K562 (cell line): Measurements from ENCODE around the gene CLSTN1. TPM values are rescaled to one million over a fixed set of nuclear protein-coding genes. Genes with fewer than 3 reads are reported as not detected.

Experiments used
- ATAC-seq: fragments of 200-7000 bp; cut with Tn5 transposase; 3 replicates; pipeline ENCODE4 v1.9.1; 2020; ENCODE audit warnings: moderate library complexity
- BruUV-seq: library from RNA; stranded (reverse); fragments of 400-500 nt; replicated peaks from 2 replicates; lab custom pipeline; 2021; lab: Mats Ljungman, UMichigan
- CTCF ChIA-PET: fragments of 300-600 bp; formaldehyde crosslinking; extraction: SDS; loops from one replicate; lab custom pipeline; 2021; ENCODE audit warnings: low intra/inter-chr PET ratio; lab: Yijun Ruan, JAX
- POLR2A ChIA-PET: fragments of 300-600, 350-650 bp; sonication (Branson Sonifier 250); formaldehyde crosslinking; extraction: SDS; loops from one replicate; lab custom pipeline; 2021; ENCODE audit warnings: antibody characterized with exemption, inconsistent platforms; lab: Yijun Ruan, JAX
- DNase-seq, 4 experiments: peaks; one replicate each; pipeline versions ENCODE4 v3.0.0 to v3.0.0-alpha.2; 2011 to 2018; ENCODE audit warnings: low spot score in 3 of 4, mixed read lengths in 3 of 4; ENCODE audit errors: extremely low read depth in 1 of 4
- FAIRE-seq: peaks from 2 replicates; lab custom pipeline; 2011; peaks lifted over from hg19 to GRCh38; lab: Jason Lieb, UNC
- H2AFZ ChIP-seq: 2 replicates; pipeline ENCODE4 v1.6.0; 2011; ENCODE audit warnings: low read depth, low read length, control low read depth, inconsistent platforms
- H3K27ac ChIP-seq: fragments of 200-600 bp; 3 replicates; pipeline ENCODE4 v1.8.0; 2011; ENCODE audit warnings: low read depth, mild to moderate bottlenecking, control low read depth, inconsistent platforms, low read length, moderate library complexity, mixed read lengths; ENCODE audit errors: extremely low read depth
- H3K27me3 ChIP-seq, 2 experiments: fragments of 300-600 bp in 1 of 2; 2 replicates in 1 of 2; 3 replicates in 1 of 2; pipeline versions ENCODE4 v1.6.0 to v1.8.0; 2011; ENCODE audit warnings: inconsistent platforms in 2 of 2, low read length in 2 of 2, mild to moderate bottlenecking in 1 of 2, mixed read lengths in 1 of 2, moderate library complexity in 1 of 2; ENCODE audit not compliant: control insufficient read depth in 2 of 2, insufficient read depth in 2 of 2
- H3K36me3 ChIP-seq: fragments of 300-600 bp; 3 replicates; pipeline ENCODE4 v1.8.0; 2011; ENCODE audit warnings: mild to moderate bottlenecking, low read length, inconsistent platforms; ENCODE audit not compliant: control insufficient read depth, insufficient read depth
- H3K4me1 ChIP-seq, 2 experiments: fragments of 200-600 bp in 1 of 2; replicated peaks in 1 of 2; 2 replicates in 1 of 2; 3 replicates in 1 of 2; pipeline versions ENCODE4 v1.5.1 to v1.8.0; 2011; ENCODE audit warnings: inconsistent platforms in 2 of 2, low read length in 2 of 2, mild to moderate bottlenecking in 1 of 2, mixed read lengths in 1 of 2, moderate library complexity in 1 of 2; ENCODE audit not compliant: control insufficient read depth in 2 of 2, insufficient read depth in 2 of 2
- H3K4me2 ChIP-seq: 2 replicates; pipeline ENCODE4 v1.6.1; 2011; ENCODE audit warnings: low read length, control low read depth, inconsistent platforms, mixed read lengths; ENCODE audit not compliant: insufficient read depth
- H3K4me3 ChIP-seq: fragments of 200-600 bp; sonication (generic), shearing (Covaris generic); 2 replicates; pipeline ENCODE4 v1.5.1; 2016; ENCODE audit warnings: control low read depth, inconsistent platforms
- H3K79me2 ChIP-seq: fragments of 200-600 bp; 3 replicates; pipeline ENCODE4 v1.8.0; 2011; ENCODE audit warnings: low read length, inconsistent platforms; ENCODE audit not compliant: control insufficient read depth, insufficient read depth
- H3K9ac ChIP-seq, 2 experiments: 2 replicates each; pipeline versions ENCODE4 v1.6.0 to v1.6.1; 2011; ENCODE audit warnings: low read depth in 2 of 2, low read length in 2 of 2, control low read depth in 1 of 2, inconsistent platforms in 1 of 2, mild to moderate bottlenecking in 1 of 2, mixed read lengths in 1 of 2; ENCODE audit not compliant: insufficient read depth in 1 of 2
- H3K9me1 ChIP-seq: one replicate; pipeline ENCODE4 v1.6.0; 2011; ENCODE audit warnings: inconsistent platforms, mild to moderate bottlenecking, low read length, moderate library complexity; ENCODE audit not compliant: control insufficient read depth, insufficient read depth
- H3K9me3 ChIP-seq: replicated peaks from 2 replicates; pipeline ENCODE4 v1.5.1; 2011; ENCODE audit warnings: low read depth, low read length, inconsistent platforms; ENCODE audit not compliant: control insufficient read depth, insufficient read depth
- H4K20me1 ChIP-seq: replicated peaks from 2 replicates; pipeline ENCODE4 v1.6.1; 2011; ENCODE audit warnings: low read length, inconsistent platforms, mixed read lengths; ENCODE audit not compliant: control insufficient read depth, insufficient read depth
- CBX3 ChIP-seq, 2 experiments: IDR thresholded peaks; 1 replicate in 1 of 2; 2 replicates in 1 of 2; pipeline ENCODE4 v1.6.1; 2012; ENCODE audit warnings: inconsistent platforms in 2 of 2, low read length in 2 of 2, borderline replicate concordance in 1 of 2, control low read depth in 1 of 2
- CHAMP1 ChIP-seq: fragments of 450-650 bp; IDR thresholded peaks from 2 replicates; pipeline ENCODE4 v1.6.1; 2016; ENCODE audit warnings: mild to moderate bottlenecking
- DIDO1 ChIP-seq: fragments of 450-650 bp; IDR thresholded peaks from 2 replicates; pipeline ENCODE4 v1.6.1; 2016; ENCODE audit warnings: low read depth, missing biosample characterization, missing genetic modification characterization
- ESRRA ChIP-seq: fragments of 450-650 bp; IDR thresholded peaks from 2 replicates; pipeline ENCODE4 v1.6.1; 2014; ENCODE audit warnings: low read depth, mild to moderate bottlenecking, moderate library complexity, borderline replicate concordance
- KAT2B ChIP-seq: IDR thresholded peaks from one replicate; pipeline ENCODE4 v1.6.1; 2012; ENCODE audit warnings: low read depth, mild to moderate bottlenecking, control low read depth, inconsistent platforms, low read length, moderate library complexity
- NONO ChIP-seq, 2 experiments: fragments of 200-400 bp in 1 of 2; fragments of 450-650 bp in 1 of 2; formaldehyde crosslinking in 1 of 2; IDR thresholded peaks; 2 replicates each; pipeline ENCODE4 v1.6.1; 2017; ENCODE audit warnings: low read depth in 2 of 2, mild to moderate bottlenecking in 2 of 2, moderate library complexity in 2 of 2, low read length in 1 of 2
- PKNOX1 ChIP-seq: fragments of 450-650 bp; IDR thresholded peaks from 2 replicates; pipeline ENCODE4 v1.6.1; 2016
- RB1 ChIP-seq: fragments of 450-650 bp; IDR thresholded peaks from 2 replicates; pipeline ENCODE4 v1.6.1; 2017; ENCODE audit warnings: low read depth, mild to moderate bottlenecking
- RNF2 ChIP-seq: sonication (generic); IDR thresholded peaks from 2 replicates; pipeline ENCODE4 v1.6.1; 2016
- TBL1XR1 ChIP-seq, 2 experiments: IDR thresholded peaks; 2 replicates each; pipeline ENCODE4 v1.6.1; 2012; ENCODE audit warnings: improper control_type of control experiment in 2 of 2, low read length in 2 of 2, mild to moderate bottlenecking in 1 of 2
- TCF15 ChIP-seq: fragments of 250-450 bp; sonication (Bioruptor Pico); IDR thresholded peaks from 2 replicates; pipeline ENCODE4 v1.8.0; 2022; ENCODE audit warnings: moderate library complexity, mild to moderate bottlenecking, inconsistent platforms
- TOE1 ChIP-seq, 2 experiments: fragments of 450-650 bp in 1 of 2; sonication (generic) in 1 of 2; formaldehyde crosslinking in 1 of 2; IDR thresholded peaks; 2 replicates each; pipeline versions ENCODE4 v1.7.1 to v1.8.0; 2016 to 2022; ENCODE audit warnings: borderline replicate concordance in 2 of 2, mild to moderate bottlenecking in 2 of 2, antibody characterized with exemption in 1 of 2, inconsistent platforms in 1 of 2, low read depth in 1 of 2, missing genetic modification reagents in 1 of 2, moderate library complexity in 1 of 2
- TRIM25 ChIP-seq: fragments of 450-650 bp; IDR thresholded peaks from 2 replicates; pipeline ENCODE4 v1.7.0; 2016; ENCODE audit warnings: borderline replicate concordance
- U2AF1 ChIP-seq: fragments of 200-400 bp; formaldehyde crosslinking; optimal IDR thresholded peaks from 2 replicates; pipeline ENCODE3; 2017; ENCODE audit warnings: mild to moderate bottlenecking, low read depth, low read length, moderate library complexity
- U2AF2 ChIP-seq: fragments of 200-400 bp; formaldehyde crosslinking; optimal IDR thresholded peaks from 2 replicates; pipeline ENCODE3; 2017; ENCODE audit warnings: low read depth, mild to moderate bottlenecking, low read length
- ZSCAN29 ChIP-seq: fragments of 450-650 bp; IDR thresholded peaks from 2 replicates; pipeline ENCODE4 v1.6.1; 2017
- WGBS: fragments of 100-300 bp; shearing (Covaris generic); methylation state at CpG from one replicate; pipeline ENCODE4 v1.1.6; 2016; ENCODE audit warnings: low coverage, mixed read lengths; ENCODE audit not compliant: insufficient coverage; ENCODE audit errors: missing lambda C conversion rate; 5-methylcytosine and 5-hydroxymethylcytosine counted together
- in situ Hi-C: fragments of 300-500 bp; cut with MboI; formaldehyde crosslinking; loops from 4 replicates; pipeline ENCODE4 v1.15.0; 2018; ENCODE audit warnings: inconsistent platforms, mixed read lengths
- intact Hi-C: fragments of 100-400 bp; cut with micrococcal nuclease; formaldehyde crosslinking; loops from 2 replicates; pipeline ENCODE4 v1.14.2; 2022
- polyA plus RNA-seq, 8 experiments: library from polyadenylated mRNA; depleted of rRNA in 4 of 8; stranded (reverse) in 5 of 8; unstranded in 3 of 8; fragments of >200 nt; fragmentation: Nextera tagmentation in 2 of 8; fragmentation: Illumina TruSeq in 1 of 8; extraction: Ambion mirVana in 2 of 8; extraction: Trizol in 1 of 8; gene quantifications; 2 replicates each; pipeline versions ENCODE4 v1.2.1 to v1.2.3, GENCODE V29; 2011 to 2014; ENCODE audit warnings: inconsistent platforms in 1 of 8, missing spikeins in 1 of 8
- total RNA-seq, 7 experiments: library from RNA; depleted of rRNA in 6 of 7; stranded (reverse); fragments of >200 nt in 6 of 7; fragmentation: Illumina TruSeq in 2 of 7; extraction: Trizol in 2 of 7; gene quantifications; 2 replicates each; pipeline versions ENCODE4 v1.2.1 to v1.2.3, GENCODE V29; 2011 to 2021; ENCODE audit warnings: low replicate concordance in 1 of 7

CLSTN1 gene
- total and polyA plus RNA-seq, 9 of the 15 experiments (the other 6 are each of a cell fraction or from before 2014, with no cell fraction given), result 1.1 to 32.5 (median 13.3) TPM

- no peak overlapping the region for H3K4me2 ChIP-seq
- no peaks in the 10 kb centered on the region for H3K9me3 ChIP-seq
- H4K20me1 ChIP-seq, result no peaks in the 10 kb centered on the region
- intact Hi-C loops, result no loop called here
- DNase-seq (no peak), ATAC-seq (no peak), FAIRE-seq (no peak)
- ChIA-PET POLR2A (interaction anchor here (0.5 to 1.1 kb wide), 2 partner anchors 10 to 281 kb away, joined by 3 read pairs; partner anchors contain the start of gene UBE4B), CTCF (no interaction called here)
- H2AFZ ChIP-seq, result no peak overlapping the region
- no peak overlapping the region for H3K9ac ChIP-seq
- H3K36me3 ChIP-seq, result peaks cover 13% of the 10 kb centered on the region; the same call in 1 of the 3 replicates
- peaks cover 7 to 8% of the 10 kb centered on the region in 2 experiments; a peak in 3 of 5 replicates for H3K4me1 ChIP-seq
- BruUV-seq, result no TSS peak
- H3K27ac ChIP-seq, result no peak overlapping the region
- H3K79me2 ChIP-seq, result no peaks in the 10 kb centered on the region
- in situ Hi-C loops, result loop anchor here (10.0 kb wide), 1 partner anchor 1177 kb away; no protein-coding TSS in a partner anchor
- no peaks in the 10 kb centered on the region for H3K27me3 ChIP-seq
- WGBS, result 31% methylated on average over 3 of the region's 3 CpGs
- no peak overlapping the region for H3K4me3 ChIP-seq
- H3K9me1 ChIP-seq, result no peaks in the 10 kb centered on the region
- TF ChIP-seq CBX3 (IDR thresholded peaks at IDR 0.05; ENCODE audit: borderline replicate concordance in 1 of 2, low read length in 2 of 2) (no peak), RNF2 (no peak), DIDO1 (tag) (no peak), TBL1XR1 (IDR thresholded peaks at IDR 0.05; ENCODE audit: low read length in 2 of 2) (no peak), TRIM25 (no peak), ESRRA (no peak), KAT2B (no peak), TCF15 (CRISPR knock-in tag) (no peak), PKNOX1 (no peak), U2AF2 (no peak), ZSCAN29 (no peak), NONO (IDR thresholded peaks at IDR 0.05; ENCODE audit: low read depth in 2 of 2, low read length in 1 of 2) (no peak), RB1 (no peak), CHAMP1 (no peak), U2AF1 (no peak), TOE1 (IDR thresholded peaks at IDR 0.05; ENCODE audit: borderline replicate concordance) (no peak), TOE1 (CRISPR knock-in tag; IDR thresholded peaks at IDR 0.05; ENCODE audit: borderline replicate concordance, low read depth) (no peak)
These were observed 71.8 kb downstream of the CLSTN1 start for GRCh38 chr1:9751971-9752370.
